Measurements from ENCODE around the gene NXPH3. TPM values are rescaled to one million over a fixed set of nuclear protein-coding genes. Genes with fewer than 3 reads are reported as not detected.

NXPH3 gene
- total RNA-seq, 1 experiment from 2014 or later: 0.10 TPM

- intact Hi-C loops (cut with micrococcal nuclease): no loop called here
- no peaks in the 10 kb centered on the region for H3K9me3 ChIP-seq (ENCODE audit: control insufficient read depth in 1 of 2, insufficient read depth in 1 of 2, low read depth in 1 of 2, low read length in 2 of 2)
- ATAC-seq: no peak
- H3K4me1 ChIP-seq (ENCODE audit: control insufficient read depth in 1 of 2, insufficient read depth in 2 of 2, low read length in 2 of 2): no peaks in the 10 kb centered on the region
- H3K9me2 ChIP-seq (ENCODE audit: insufficient read depth): no peaks in the 10 kb centered on the region
- peaks cover 4% of the 10 kb centered on the region; the same call in 1 of the 2 replicates for H4K20me1 ChIP-seq (ENCODE audit: insufficient read depth)
- peaks cover 8% of the 10 kb centered on the region; the same call in 1 of the 2 replicates for H3K79me2 ChIP-seq (ENCODE audit: insufficient read depth, low read length)
- no peaks in the 10 kb centered on the region for H3K27me3 ChIP-seq (ENCODE audit: insufficient read depth, low read length)
- DNase-seq (ENCODE audit: low read depth, low spot score): no peak
- H3K9ac ChIP-seq (ENCODE audit: low read length): no peak overlapping the region
- H3K27ac ChIP-seq (ENCODE audit: low read depth, low read length): no peak overlapping the region
- TF ChIP-seq MAX (IDR thresholded peaks at IDR 0.05) (no peak), REST (IDR thresholded peaks at IDR 0.05; ENCODE audit: low read depth) (no peak), TCF7L2 (IDR thresholded peaks at IDR 0.05; ENCODE audit: borderline replicate concordance, extremely low read depth, insufficient read depth, insufficient read length) (no peak), CEBPB (IDR thresholded peaks at IDR 0.05; ENCODE audit: low read depth) (no peak), EZH2 (IDR thresholded peaks at IDR 0.05) (no peak), ZBTB33 (IDR thresholded peaks at IDR 0.05; ENCODE audit: extremely low read depth, insufficient replicate concordance, low read length) (no peak), EGR1 (IDR thresholded peaks at IDR 0.05; ENCODE audit: low read depth) (no peak), ATF3 (IDR thresholded peaks at IDR 0.05) (no peak), CBX3 (IDR thresholded peaks at IDR 0.05; ENCODE audit: low read depth) (no peak), SP1 (IDR thresholded peaks at IDR 0.05; ENCODE audit: low read depth) (no peak), ZFX (IDR thresholded peaks at IDR 0.05) (no peak), CTCF (IDR thresholded peaks at IDR 0.05 in 2 of 3, conservative IDR thresholded peaks at IDR 0.05 in 1 of 3; ENCODE audit: borderline replicate concordance in 1 of 3, insufficient read depth in 1 of 3, low read depth in 2 of 3, low read length in 2 of 3) (no peak), POLR2A (IDR thresholded peaks at IDR 0.05; ENCODE audit: borderline replicate concordance, extremely low read depth, insufficient read depth, insufficient read length) (no peak), RAD21 (IDR thresholded peaks at IDR 0.05; ENCODE audit: low read depth) (no peak), JUND (IDR thresholded peaks at IDR 0.05) (no peak), ELF1 (IDR thresholded peaks at IDR 0.05; ENCODE audit: borderline replicate concordance, low read depth) (no peak), ZNF274 (IDR thresholded peaks at IDR 0.05; ENCODE audit: low read depth, low read length) (no peak), FOSL1 (IDR thresholded peaks at IDR 0.05; ENCODE audit: low read depth) (no peak), SIN3A (IDR thresholded peaks at IDR 0.05; ENCODE audit: low read depth) (no peak), SRF (IDR thresholded peaks at IDR 0.05; ENCODE audit: low read depth) (no peak)
- POLR2A ChIA-PET: no interaction called here
- no peak overlapping the region for H3K4me3 ChIP-seq (replicated peaks in 1 of 2; ENCODE audit: low read depth in 1 of 2, low read length in 2 of 2)
- H3K36me3 ChIP-seq (ENCODE audit: control insufficient read depth in 1 of 2, insufficient read depth in 2 of 2, low read length in 2 of 2): peaks cover 16 to 23% of the 10 kb centered on the region in 2 experiments; a peak in 3 of 4 replicates
- H3K4me2 ChIP-seq (ENCODE audit: low read length): no peak overlapping the region
- BruUV-seq (replicated peaks): no TSS peak
- RAD21 ChIA-PET (ENCODE audit: low non-redundant PET in 1 of 2, low total read pairs in 2 of 2, uncharacterized antibody in 2 of 2, unreplicated experiment in 2 of 2): no interaction called here
- CTCF ChIA-PET: interaction anchor here (1.2 kb wide), 1 partner anchor 44 kb away, joined by 3 read pairs; no protein-coding TSS in a partner anchor
- no peak overlapping the region for H2AFZ ChIP-seq (ENCODE audit: low read depth, low read length, poor library complexity, severe bottlenecking)
These were observed 37.6 kb downstream of the NXPH3 start for GRCh38 chr17:49613182-49613800.

All from HCT116 (cell line).